GM12878 (cell line): ENCODE measurements around the gene SPIB. TPM values are rescaled to one million over a fixed set of nuclear protein-coding genes. Genes with fewer than 3 reads are reported as not detected.

Experiments
- ASH2L ChIP-seq: fragments of 300-600, 200-600 bp; sonication (generic); IDR thresholded peaks from 2 replicates; pipeline ENCODE4 v1.6.1; 2017; ENCODE audit warnings: low read depth, mild to moderate bottlenecking, borderline replicate concordance
- BACH1 ChIP-seq: fragments of 450-650 bp; IDR thresholded peaks from 2 replicates; pipeline ENCODE4 v1.6.1; 2017; ENCODE audit warnings: mild to moderate bottlenecking, borderline replicate concordance
- CREB1 ChIP-seq: IDR thresholded peaks from 2 replicates; pipeline ENCODE4 v1.6.1; 2012; ENCODE audit warnings: low read depth, mild to moderate bottlenecking, inconsistent platforms
- CREM ChIP-seq: IDR thresholded peaks from 2 replicates; pipeline ENCODE4 v1.6.1; 2014; ENCODE audit warnings: antibody characterized with exemption, low read depth
- ESRRA ChIP-seq: IDR thresholded peaks from 2 replicates; pipeline ENCODE4 v1.6.1; 2012; ENCODE audit warnings: mild to moderate bottlenecking, low read length, improper control_type of control experiment
- GATAD2B ChIP-seq: fragments of 450-650 bp; conservative IDR thresholded peaks from 2 replicates; pipeline ENCODE4 v1.6.1; 2017; ENCODE audit warnings: low read depth, mild to moderate bottlenecking, moderate library complexity
- IKZF1 ChIP-seq: fragments of 450-650 bp; conservative IDR thresholded peaks from 2 replicates; pipeline ENCODE4 v1.6.1; 2017; ENCODE audit warnings: antibody characterized with exemption, mild to moderate bottlenecking
- MYC ChIP-seq: IDR thresholded peaks from 2 replicates; pipeline ENCODE4 v1.6.1; 2011; ENCODE audit warnings: mild to moderate bottlenecking, low read length, moderate library complexity, inconsistent platforms; ENCODE audit not compliant: insufficient read depth, insufficient replicate concordance, insufficient read length, severe bottlenecking
- POLR2A ChIP-seq: IDR thresholded peaks from 2 replicates; pipeline ENCODE4 v1.6.1; 2011; ENCODE audit warnings: low read depth, mild to moderate bottlenecking, low read length
- REST ChIP-seq: IDR thresholded peaks from 2 replicates; pipeline ENCODE4 v1.6.1; 2012; ENCODE audit warnings: mild to moderate bottlenecking, low read depth, low read length
- RUNX3 ChIP-seq: IDR thresholded peaks from 2 replicates; pipeline ENCODE4 v1.6.1; 2012; ENCODE audit warnings: low read length, inconsistent platforms
- TCF12 ChIP-seq: IDR thresholded peaks from 2 replicates; pipeline ENCODE4 v1.6.1; 2011; ENCODE audit warnings: low read depth, mild to moderate bottlenecking, low read length
- USF1 ChIP-seq: IDR thresholded peaks from 2 replicates; pipeline ENCODE4 v1.6.1; 2011; ENCODE audit warnings: borderline replicate concordance, low read depth, mild to moderate bottlenecking, moderate library complexity, mixed read lengths, low read length; ENCODE audit not compliant: insufficient read depth; ENCODE audit errors: extremely low read length
- ZBED1 ChIP-seq: IDR thresholded peaks from 2 replicates; pipeline ENCODE4 v1.6.1; 2016; ENCODE audit warnings: borderline replicate concordance
- ZBTB4 ChIP-seq: fragments of 450-650 bp; formaldehyde crosslinking; IDR thresholded peaks from 2 replicates; pipeline ENCODE4 v1.4.0; 2022; ENCODE audit warnings: mild to moderate bottlenecking, moderate library complexity
- ZNF687 ChIP-seq: fragments of 450-650 bp; IDR thresholded peaks from 2 replicates; pipeline ENCODE4 v1.6.1; 2017; ENCODE audit warnings: mild to moderate bottlenecking, moderate library complexity
- polyA plus RNA-seq, 11 experiments: library from polyadenylated mRNA; depleted of rRNA in 4 of 11; unstranded in 6 of 11; stranded (reverse) in 5 of 11; fragments of >200 nt; fragmentation: Nextera tagmentation in 4 of 11; fragmentation: Illumina TruSeq in 1 of 11; extraction: Ambion mirVana in 4 of 11; extraction: Trizol in 1 of 11; gene quantifications; 1 replicate in 1 of 11; 2 replicates in 10 of 11; pipeline versions ENCODE4 v1.2.1 to v1.2.3, GENCODE V29; 2011 to 2016; ENCODE audit warnings: inconsistent platforms in 2 of 11, missing spikeins in 2 of 11, low read depth in 1 of 11
- total RNA-seq, 4 experiments: library from RNA; depleted of rRNA in 3 of 4; stranded (reverse); fragments of >200 nt in 3 of 4; fragmentation: Illumina TruSeq in 1 of 4; extraction: Trizol in 1 of 4; gene quantifications; 2 replicates each; pipeline versions ENCODE4 v1.2.1 to v1.2.3, GENCODE V29; 2013 to 2021

SPIB gene
- total and polyA plus RNA-seq, 10 of the 15 experiments (the other 5 are each of a cell fraction or from before 2014, with no cell fraction given), result 3.5 to 123 (median 56.0) TPM

GRCh38 chr19:50414864-50415660 lies 3.7 kb upstream of the SPIB start (continued):
- no peak for TF ChIP-seq ZBTB4 (CRISPR knock-in tag)
- no peak for TF ChIP-seq ZBED1
- TF ChIP-seq BACH1, result peak; percentile 62
- peak; percentile 47 for TF ChIP-seq USF1
- peak; percentile 47; the same call in 1 of the 2 replicates for TF ChIP-seq RUNX3
- TF ChIP-seq REST, result no peak
- TF ChIP-seq IKZF1, result peak; percentile 41; the same call in 1 of the 2 replicates
- TF ChIP-seq ASH2L, result no peak
- TF ChIP-seq POLR2A, result peak; percentile 73; the same call in 1 of the 2 replicates
- TF ChIP-seq CREM, result no peak; the same call in 1 of the 2 replicates
- peak; percentile 75 for TF ChIP-seq ZNF687
- TF ChIP-seq CREB1, result peak; percentile 62; the same call in 1 of the 2 replicates
- no peak for TF ChIP-seq TCF12
- TF ChIP-seq ESRRA, result no peak
- peak; percentile 74 for TF ChIP-seq MYC
- peak; percentile 54; the same call in 1 of the 2 replicates for TF ChIP-seq GATAD2B
